ENCODE measurements around the gene SLC6A11.
A peak's percentile ranks its signal among the peaks of the same experiment; 100 is the strongest.

SLC6A11 gene

GRCh38 chr3:10933805-10934481 lies 117.9 kb downstream of the SLC6A11 start:
- peak; percentile 57 for DNase-seq

GRCh38 chr3:10935028-10935427 lies 119.0 kb downstream of the SLC6A11 start:
- DNase-seq: no peak

- DNase-seq: no peak
Observed at GRCh38 chr3:10935846-10936631, 120.0 kb downstream of the SLC6A11 start.

DNA sequence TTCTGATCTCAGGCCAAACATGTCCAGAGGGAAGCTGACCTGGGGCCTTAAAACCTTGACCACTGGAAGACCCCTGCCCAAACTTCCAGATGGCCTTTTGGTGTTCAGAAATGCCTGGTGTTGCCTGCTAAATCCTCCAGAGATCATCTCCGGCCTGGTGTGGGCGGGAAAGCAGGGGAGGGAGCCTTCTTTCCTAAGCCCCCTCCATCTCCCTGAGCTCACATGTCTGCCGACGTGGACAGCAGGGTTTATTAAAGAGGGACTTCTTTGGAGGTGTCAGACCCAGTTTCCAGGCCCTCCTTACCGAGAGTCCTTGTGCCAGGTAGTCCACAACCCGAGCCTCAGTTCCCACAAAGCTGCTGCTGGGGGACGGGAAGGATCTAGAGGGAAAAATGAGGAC lies 120.7 kb downstream of the SLC6A11 start:
- DNase-seq: no peak

- DNase-seq: no peak
Observed at GRCh38 chr3:10937141-10937825, 121.3 kb downstream of the SLC6A11 start.

- no peak for DNase-seq
Observed at GRCh38 chr3:10939556-10939955, 123.5 kb downstream of the SLC6A11 start.

GRCh38 chr3:10940106-10940505 lies 124.1 kb downstream of the SLC6A11 start:
- DNase-seq: no peak

- no peak for DNase-seq
Observed at GRCh38 chr3:10941972-10942371, 125.9 kb downstream of the SLC6A11 start.

DNA sequence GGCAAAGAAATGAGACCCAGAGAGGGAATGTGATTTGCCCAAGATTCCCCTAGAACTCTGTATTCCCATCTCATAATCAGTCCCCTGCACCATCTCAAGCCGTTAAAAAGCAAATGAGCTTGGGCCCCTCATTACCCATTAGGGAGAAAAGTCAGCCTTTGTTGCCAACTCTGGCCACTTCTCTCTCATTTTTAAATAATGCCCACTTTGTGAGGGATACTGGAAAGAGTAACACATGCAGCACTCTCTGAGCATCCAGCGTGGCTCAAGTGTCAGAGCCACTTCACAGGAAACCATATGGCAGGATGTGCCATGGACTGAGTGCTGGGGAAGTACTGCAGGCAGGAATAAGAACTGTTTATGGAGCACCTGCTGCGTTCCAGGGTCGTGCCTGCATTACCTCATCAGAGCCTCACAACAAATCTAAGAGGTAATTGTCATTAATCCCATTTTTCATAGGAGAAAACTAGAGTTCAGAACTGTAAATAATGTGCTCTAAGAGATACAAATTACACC lies 126.7 kb downstream of the SLC6A11 start:
- DNase-seq: no peak

DNA sequence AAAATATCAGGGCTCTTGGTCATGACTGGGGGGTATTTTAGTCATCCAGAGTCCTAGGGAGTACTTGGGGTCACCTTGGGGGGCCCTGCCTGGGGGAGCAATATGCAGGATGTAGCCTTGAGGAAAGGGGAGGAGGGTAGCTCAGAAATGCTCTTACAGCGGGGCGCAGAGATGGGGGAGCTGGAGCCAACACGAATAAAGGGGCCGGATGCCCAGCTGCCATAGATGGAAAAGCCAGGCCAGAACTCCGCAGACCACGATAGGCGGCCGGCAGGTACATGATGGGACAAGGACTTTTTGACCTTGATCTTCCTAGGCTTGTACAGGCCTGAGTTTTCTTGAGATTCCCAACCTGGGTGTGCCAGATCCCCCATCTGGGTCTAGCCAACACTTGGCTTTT lies 128.8 kb downstream of the SLC6A11 start:
- no peak for DNase-seq

- DNase-seq: peak; percentile 37
Observed at GRCh38 chr3:10945683-10946287, 129.8 kb downstream of the SLC6A11 start.

- no peak for DNase-seq
Observed at GRCh38 chr3:10946526-10946925, 130.5 kb downstream of the SLC6A11 start.

- DNase-seq: no peak
Observed at GRCh38 chr3:10948326-10948725, 132.3 kb downstream of the SLC6A11 start.

DNA sequence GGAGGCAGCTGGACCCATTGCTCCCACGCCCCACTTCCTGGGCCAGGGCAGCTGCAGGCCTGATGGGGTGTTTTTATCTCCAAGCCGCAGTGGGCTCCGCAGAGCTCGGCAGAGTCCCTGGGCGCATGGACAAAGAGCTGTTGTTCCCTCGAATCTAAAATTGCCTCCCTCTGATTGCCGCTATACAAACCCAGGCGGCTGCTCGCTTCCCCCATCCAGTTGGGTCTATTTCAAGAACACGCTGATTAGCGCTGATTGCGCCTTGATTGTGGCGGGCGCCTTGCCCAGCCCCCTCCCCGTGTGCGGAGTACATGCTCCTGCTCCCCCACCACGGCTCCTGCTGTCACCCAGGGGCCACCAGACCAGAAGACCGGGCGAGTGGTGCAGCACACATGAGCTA lies 133.2 kb downstream of the SLC6A11 start:
- DNase-seq: no peak

- DNase-seq: peak; percentile 53
Observed at GRCh38 chr3:10950476-10951294, 134.7 kb downstream of the SLC6A11 start.

GRCh38 chr3:10951295-10951926 lies 135.4 kb downstream of the SLC6A11 start:
- DNase-seq: no peak

DNA sequence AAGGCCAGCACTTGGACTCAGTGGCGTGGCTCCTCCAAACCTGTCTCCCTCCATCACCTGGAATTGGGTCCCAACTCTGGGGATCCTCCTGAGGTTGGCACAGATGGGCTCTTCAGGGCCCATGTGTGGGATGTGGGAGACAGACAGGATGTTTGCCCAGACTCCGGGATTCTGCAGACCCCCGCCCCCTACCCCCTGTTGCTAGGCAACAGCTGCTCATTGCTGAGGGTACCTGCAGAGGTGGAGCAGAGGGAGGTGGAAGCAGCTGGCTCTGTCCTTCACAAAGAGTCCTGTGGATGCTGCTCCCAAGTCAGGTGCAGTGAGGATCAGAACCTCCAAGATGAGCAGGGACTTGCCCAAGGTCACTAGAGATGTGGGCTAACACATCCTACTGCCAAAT lies 136.5 kb downstream of the SLC6A11 start:
- no peak for DNase-seq

DNA sequence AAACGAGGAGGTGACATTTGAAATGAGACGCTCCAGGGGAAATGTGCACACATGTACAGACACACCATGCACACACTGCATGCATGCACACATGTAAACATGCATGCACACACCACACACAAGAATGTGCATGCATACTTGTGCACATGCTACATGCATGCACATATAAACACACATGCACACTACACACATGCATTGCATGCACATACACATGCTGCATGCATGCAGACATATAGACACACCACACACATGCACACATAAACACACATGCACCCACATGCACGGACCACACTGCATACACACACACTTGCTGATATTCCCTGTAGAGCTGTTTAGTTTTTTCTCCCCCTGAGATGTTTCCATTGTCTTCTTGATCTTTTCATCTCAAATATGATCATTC lies 138.7 kb downstream of the SLC6A11 start:
- no peak for DNase-seq

DNA sequence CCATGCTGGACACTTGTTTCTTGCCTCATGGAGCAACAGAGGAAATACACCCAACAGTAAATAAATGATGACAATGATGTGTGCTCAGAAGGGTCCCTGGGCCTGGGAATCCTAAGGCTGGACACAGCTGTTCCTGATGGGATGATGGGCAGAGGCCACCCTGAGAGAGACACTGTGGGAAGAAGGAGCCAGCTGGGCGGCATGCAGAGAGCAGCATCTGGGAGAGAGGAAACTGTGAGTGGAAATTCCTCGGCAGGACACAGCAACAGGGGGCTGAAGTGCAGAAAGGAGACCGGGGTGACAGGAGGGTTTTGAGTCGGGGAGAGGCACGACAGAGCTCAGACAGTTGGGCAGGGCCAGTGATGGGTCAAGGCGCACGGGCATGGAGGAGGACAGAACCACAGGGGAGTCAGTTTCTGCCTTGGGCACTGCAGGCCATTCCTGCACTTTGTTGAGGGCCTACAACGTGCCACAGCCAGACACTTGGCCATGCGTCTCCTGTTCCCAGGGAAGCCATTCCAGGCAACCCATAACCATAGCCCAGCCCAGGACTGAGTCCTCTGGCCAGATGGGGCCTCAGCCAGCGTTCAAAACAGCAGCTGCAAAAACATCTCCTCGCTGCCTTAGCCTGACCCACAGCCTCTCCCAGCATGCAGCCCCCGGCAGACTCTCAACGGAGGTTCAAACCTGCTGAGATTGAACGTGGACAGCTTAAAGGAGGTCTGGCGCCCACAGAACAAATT lies 139.9 kb downstream of the SLC6A11 start:
- DNase-seq: no peak

GRCh38 chr3:10956531-10956930 lies 140.5 kb downstream of the SLC6A11 start:
- DNase-seq: no peak

GRCh38 chr3:10956986-10957385 lies 141.0 kb downstream of the SLC6A11 start:
- DNase-seq: no peak

All from fibroblast of skin of right quadriceps (primary cell).